OCI-LY7 (cell line): ENCODE results near the gene ARR3. TPM values are rescaled to one million over a fixed set of nuclear protein-coding genes. Genes with fewer than 3 reads are reported as not detected.

Experiments used
- BruUV-seq: library from RNA; stranded (reverse); fragments of 400-500 nt; replicated peaks from 2 replicates; lab custom pipeline; 2021; lab: Mats Ljungman, UMichigan
- CTCF ChIA-PET: fragments of 300-600 bp; sonication (Branson Sonifier 250); formaldehyde crosslinking; loops from one replicate; lab custom pipeline; 2022; ENCODE audit warnings: antibody characterized with exemption; ENCODE audit not compliant: unreplicated experiment; lab: Charles Lee
- POLR2A ChIA-PET: fragments of 300-600 bp; sonication (Branson Sonifier 250); formaldehyde crosslinking; loops from one replicate; lab custom pipeline; 2022; ENCODE audit warnings: antibody characterized with exemption; lab: Charles Lee
- DNase-seq: peaks from one replicate; pipeline ENCODE4 v3.0.0-alpha.2; 2015; ENCODE audit warnings: low spot score
- H2AFZ ChIP-seq: fragments of 200-600 bp; sonication (generic), shearing (Covaris generic); 2 replicates; pipeline ENCODE4 v1.6.1; 2014; ENCODE audit warnings: mild to moderate bottlenecking, antibody characterized with exemption, low read length, moderate library complexity
- H3K27ac ChIP-seq: fragments of 200-600 bp; sonication (generic); 2 replicates; pipeline ENCODE4 v1.5.1; 2014; ENCODE audit warnings: mixed run types, low read depth, mild to moderate bottlenecking, moderate library complexity, low read length, inconsistent platforms; ENCODE audit not compliant: poor library complexity, severe bottlenecking
- H3K36me3 ChIP-seq: fragments of 200-600 bp; sonication (generic); 2 replicates; pipeline ENCODE4 v1.6.1; 2014; ENCODE audit warnings: mild to moderate bottlenecking, antibody characterized with exemption, low read length, moderate library complexity, mixed read lengths; ENCODE audit not compliant: insufficient read depth
- H3K4me1 ChIP-seq: fragments of 200-600 bp; sonication (generic); 2 replicates; pipeline ENCODE4 v1.5.1; 2014; ENCODE audit warnings: mild to moderate bottlenecking, low read length; ENCODE audit not compliant: insufficient read depth, poor library complexity, severe bottlenecking
- H3K4me2 ChIP-seq: fragments of 200-600 bp; sonication (generic); 2 replicates; pipeline ENCODE4 v1.6.1; 2014; ENCODE audit warnings: mild to moderate bottlenecking, low read length
- H3K4me3 ChIP-seq: fragments of 200-600 bp; sonication (generic); 2 replicates; pipeline ENCODE4 v1.5.1; 2014; ENCODE audit warnings: mild to moderate bottlenecking, low read depth, low read length; ENCODE audit not compliant: poor library complexity, severe bottlenecking
- H3K79me2 ChIP-seq: fragments of 200-600 bp; sonication (generic); 2 replicates; pipeline ENCODE4 v1.6.1; 2016; ENCODE audit warnings: low read depth, mild to moderate bottlenecking, low read length, moderate library complexity, mixed read lengths; ENCODE audit not compliant: insufficient read depth
- H3K9me2 ChIP-seq: fragments of 200-600 bp; sonication (generic); 2 replicates; pipeline ENCODE4 v1.6.1; 2016; ENCODE audit warnings: mild to moderate bottlenecking, low read length, mixed read lengths; ENCODE audit not compliant: insufficient read depth
- H3K9me3 ChIP-seq: fragments of 200-600 bp; sonication (generic); 2 replicates; pipeline ENCODE4 v1.6.1; 2014; ENCODE audit warnings: mild to moderate bottlenecking, mixed run types, low read length, mixed read lengths
- H4K20me1 ChIP-seq: fragments of 200-600 bp; sonication (generic); 2 replicates; pipeline ENCODE4 v1.6.1; 2014; ENCODE audit warnings: mild to moderate bottlenecking, antibody characterized with exemption, low read length, moderate library complexity, mixed read lengths; ENCODE audit not compliant: insufficient read depth
- EZH2phosphoT487 ChIP-seq: fragments of 200-600 bp; sonication (generic); IDR thresholded peaks from 2 replicates; pipeline ENCODE4 v1.6.1; 2018; ENCODE audit warnings: low read depth, borderline replicate concordance, mild to moderate bottlenecking, mixed run types, antibody characterized with exemption, low read length, moderate library complexity, mixed read lengths
- intact Hi-C: fragments of 100-400 bp; cut with micrococcal nuclease; formaldehyde crosslinking; loops from one replicate; pipeline ENCODE4 v1.10.0; 2022; ENCODE audit not compliant: unreplicated experiment
- total RNA-seq, 2 experiments: library from RNA; depleted of rRNA in 1 of 2; stranded (reverse); fragments of >200 nt in 1 of 2; shearing (Covaris generic) in 1 of 2; gene quantifications; 2 replicates each; pipeline ENCODE4 v1.2.3, GENCODE V29; 2014 to 2022
- TF ChIP-seq, protein P1 (sequence below): fragments of 200-600 bp; sonication (generic); conservative IDR thresholded peaks from 2 replicates; pipeline ENCODE4 v1.5.1; 2014; ENCODE audit warnings: mild to moderate bottlenecking, antibody characterized with exemption, low read length, moderate library complexity, mixed read lengths

ARR3 gene
- total RNA-seq, 2 experiments from 2014 or later, result not detected

DNA sequence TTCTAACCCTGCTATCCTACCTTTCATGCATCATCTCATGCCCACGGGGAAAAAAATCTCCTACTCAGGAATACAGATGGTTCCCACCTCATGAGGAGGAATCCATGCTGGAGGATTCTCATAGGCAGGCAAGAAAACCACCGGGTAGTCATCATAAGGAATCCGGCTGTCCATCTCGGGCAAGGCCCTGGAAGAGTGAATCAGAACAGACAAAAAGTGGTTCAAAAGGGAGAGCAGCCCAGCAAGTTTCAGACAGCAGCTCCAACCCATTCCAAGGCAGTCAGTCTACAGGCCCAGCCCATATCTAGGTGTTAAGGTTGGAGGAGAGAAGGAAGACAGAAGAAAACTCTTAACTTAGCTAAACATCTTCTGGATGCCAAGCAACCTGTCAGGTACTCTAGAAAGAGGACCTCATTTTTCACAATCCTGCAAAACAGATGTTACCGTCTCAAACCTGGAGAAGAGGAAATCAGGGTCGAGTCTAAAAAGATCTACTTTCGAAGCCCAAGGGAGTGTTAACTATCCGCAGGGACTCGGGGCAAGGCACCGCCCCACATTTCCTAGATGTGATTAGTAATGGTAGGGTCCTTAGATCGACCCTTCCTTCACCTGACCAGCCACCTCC, 21.1 kb downstream of the ARR3 start:
- H3K4me2 ChIP-seq, result peak overlapping the region; percentile 91
- TF ChIP-seq, protein P1, sequence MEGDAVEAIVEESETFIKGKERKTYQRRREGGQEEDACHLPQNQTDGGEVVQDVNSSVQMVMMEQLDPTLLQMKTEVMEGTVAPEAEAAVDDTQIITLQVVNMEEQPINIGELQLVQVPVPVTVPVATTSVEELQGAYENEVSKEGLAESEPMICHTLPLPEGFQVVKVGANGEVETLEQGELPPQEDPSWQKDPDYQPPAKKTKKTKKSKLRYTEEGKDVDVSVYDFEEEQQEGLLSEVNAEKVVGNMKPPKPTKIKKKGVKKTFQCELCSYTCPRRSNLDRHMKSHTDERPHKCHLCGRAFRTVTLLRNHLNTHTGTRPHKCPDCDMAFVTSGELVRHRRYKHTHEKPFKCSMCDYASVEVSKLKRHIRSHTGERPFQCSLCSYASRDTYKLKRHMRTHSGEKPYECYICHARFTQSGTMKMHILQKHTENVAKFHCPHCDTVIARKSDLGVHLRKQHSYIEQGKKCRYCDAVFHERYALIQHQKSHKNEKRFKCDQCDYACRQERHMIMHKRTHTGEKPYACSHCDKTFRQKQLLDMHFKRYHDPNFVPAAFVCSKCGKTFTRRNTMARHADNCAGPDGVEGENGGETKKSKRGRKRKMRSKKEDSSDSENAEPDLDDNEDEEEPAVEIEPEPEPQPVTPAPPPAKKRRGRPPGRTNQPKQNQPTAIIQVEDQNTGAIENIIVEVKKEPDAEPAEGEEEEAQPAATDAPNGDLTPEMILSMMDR, result no peak
- TF ChIP-seq EZH2phosphoT487, result no peak
- H3K9me2 ChIP-seq, result no peaks in the 10 kb centered on the region
- H3K4me1 ChIP-seq, result peaks cover 25% of the 10 kb centered on the region
- no peak for DNase-seq
- H3K27ac ChIP-seq, result peak overlapping the region; percentile 76
- intact Hi-C loops, result no loop called here
- peaks cover 43% of the 10 kb centered on the region for H3K79me2 ChIP-seq
- H3K4me3 ChIP-seq, result peak overlapping the region; percentile 90
- peaks cover 5% of the 10 kb centered on the region; the same call in 1 of the 2 replicates for H4K20me1 ChIP-seq
- ChIA-PET CTCF (no interaction called here), POLR2A (interaction anchor here (0.9 kb wide), 1 partner anchor 156 kb away, joined by 3 read pairs; the partner anchor contains the start of gene IGBP1)
- peak overlapping the region; percentile 76; the same call in 1 of the 2 replicates for H2AFZ ChIP-seq
- BruUV-seq, result TSS peak; percentile 67
- no peaks in the 10 kb centered on the region for H3K9me3 ChIP-seq
- peaks cover 30% of the 10 kb centered on the region for H3K36me3 ChIP-seq

DNA sequence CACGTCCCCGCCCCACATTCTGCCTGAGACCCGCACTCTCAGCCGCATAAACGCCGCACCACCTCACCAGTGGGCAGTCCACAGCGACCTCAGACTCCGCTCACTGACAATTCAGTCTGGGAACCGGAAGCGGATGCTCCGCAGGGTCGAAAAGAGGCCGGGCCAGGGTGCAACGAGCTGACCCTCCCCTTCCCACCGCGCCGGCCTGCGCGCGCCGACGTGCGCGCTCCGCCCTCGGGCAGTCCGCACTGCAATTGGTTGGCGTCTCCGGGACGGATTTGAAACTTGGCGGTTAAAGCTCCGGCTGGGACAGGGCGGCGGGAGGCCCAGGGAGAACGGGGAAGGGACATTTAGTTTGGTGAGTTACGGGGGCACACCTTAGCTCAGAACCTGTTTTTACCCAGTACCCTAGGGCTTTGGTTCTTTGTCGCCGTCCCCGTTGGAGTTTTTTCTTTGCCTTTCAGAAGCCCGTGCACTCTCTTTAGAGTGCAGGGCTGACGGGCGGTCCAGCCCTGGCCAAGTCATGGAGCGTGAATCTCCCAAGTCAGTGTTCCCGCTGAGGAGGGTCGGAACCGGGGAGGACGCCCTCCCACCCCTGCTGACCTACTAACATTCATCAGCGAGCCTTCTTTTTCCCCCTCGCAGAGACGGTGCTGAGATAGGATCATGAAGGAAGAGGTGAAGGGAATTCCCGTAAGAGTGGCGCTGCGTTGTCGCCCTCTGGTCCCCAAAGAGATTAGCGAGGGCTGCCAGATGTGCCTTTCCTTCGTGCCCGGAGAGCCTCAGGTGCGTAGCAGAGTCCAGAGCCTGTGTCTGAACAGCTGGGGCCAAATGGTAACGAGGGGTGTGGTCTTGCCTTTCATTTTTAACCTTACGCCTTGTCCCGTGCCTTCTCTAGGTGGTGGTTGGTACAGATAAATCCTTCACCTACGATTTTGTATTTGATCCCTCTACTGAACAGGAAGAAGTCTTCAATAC, 21.9 kb downstream of the ARR3 start, which contains the start of the genes KIF4A and PDZD11:
TSS of gene KIF4A (plus strand) at position 312 of the 978 bp plus-strand sequence. CDS start at position 667, 355 bp downstream.
TSS of gene PDZD11 (minus strand) at position 135 of the 978 bp plus-strand sequence. CDS start 586 bp downstream, outside the sequence.
- H3K9me3 ChIP-seq, result no peaks in the 10 kb centered on the region
- intact Hi-C loops, result no loop called here
- H3K79me2 ChIP-seq, result peaks cover 43% of the 10 kb centered on the region
- H3K36me3 ChIP-seq, result peaks cover 38% of the 10 kb centered on the region
- peaks cover 25% of the 10 kb centered on the region for H3K4me1 ChIP-seq
- peak; percentile 84 for DNase-seq
- no peak for TF ChIP-seq EZH2phosphoT487
- TF ChIP-seq, protein P1, result no peak
- ChIA-PET CTCF (no interaction called here), POLR2A (interaction anchor here (0.7 to 1.4 kb wide), 3 partner anchors 11 to 157 kb away, joined by 3 to 4 read pairs (median 3); partner anchors contain the start of gene IGBP1)
- H3K4me3 ChIP-seq, result peak within 1 kb of the TSS; percentile 90
- peak within 1 kb of the TSS; percentile 76; the same call in 1 of the 2 replicates for H2AFZ ChIP-seq
- TSS peak; percentile 70 for BruUV-seq
- peak within 1 kb of the TSS; percentile 91 for H3K4me2 ChIP-seq
- H3K9me2 ChIP-seq, result no peaks in the 10 kb centered on the region
- peak within 1 kb of the TSS; percentile 76 for H3K27ac ChIP-seq
- peaks cover 5% of the 10 kb centered on the region; the same call in 1 of the 2 replicates for H4K20me1 ChIP-seq
